Tibial nerve (tissue), 4 donors: ENCODE results near the gene GPR108.

Experiments
- EP300 ChIP-seq, 2 donors: sonication (generic); formaldehyde crosslinking; IDR thresholded peaks; one replicate each; pipeline ENCODE4 v1.6.1; 2017; ENCODE audit warnings: antibody characterized with exemption in 2 of 2, mild to moderate bottlenecking in 1 of 2
- TF ChIP-seq, protein P1 (sequence below), 5 experiments: fragments of 200-600 bp in 3 of 5; fragments of 450-650 bp in 2 of 5; sonication (generic) in 3 of 5; IDR thresholded peaks; one replicate each; pipeline ENCODE4 v1.5.1; 2016 to 2019; ENCODE audit warnings: antibody characterized with exemption in 5 of 5, mild to moderate bottlenecking in 3 of 5, moderate library complexity in 2 of 5

DNA sequence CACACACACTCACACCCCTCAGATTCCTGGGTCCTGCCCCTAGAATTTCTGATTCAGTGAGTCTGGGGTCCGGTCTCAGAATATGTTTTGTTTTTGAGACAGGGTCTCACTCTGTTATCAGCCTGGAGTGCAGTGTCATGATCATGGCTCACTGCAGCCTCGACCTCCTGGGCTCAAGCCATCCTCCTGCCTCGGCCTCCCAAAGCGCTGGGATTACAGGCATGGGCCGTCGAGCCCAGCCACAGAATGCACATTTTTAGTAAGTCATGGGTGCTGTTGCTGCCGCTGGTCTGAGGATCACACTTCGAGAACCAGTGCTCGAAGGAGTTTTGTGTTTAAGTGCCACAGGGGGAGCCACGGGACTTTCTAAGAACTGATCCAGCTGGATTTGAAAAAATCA lies 45.4 kb downstream of the GPR108 start:
- TF ChIP-seq EP300 (IDR thresholded peaks at IDR 0.05): no peak
- TF ChIP-seq, protein P1, sequence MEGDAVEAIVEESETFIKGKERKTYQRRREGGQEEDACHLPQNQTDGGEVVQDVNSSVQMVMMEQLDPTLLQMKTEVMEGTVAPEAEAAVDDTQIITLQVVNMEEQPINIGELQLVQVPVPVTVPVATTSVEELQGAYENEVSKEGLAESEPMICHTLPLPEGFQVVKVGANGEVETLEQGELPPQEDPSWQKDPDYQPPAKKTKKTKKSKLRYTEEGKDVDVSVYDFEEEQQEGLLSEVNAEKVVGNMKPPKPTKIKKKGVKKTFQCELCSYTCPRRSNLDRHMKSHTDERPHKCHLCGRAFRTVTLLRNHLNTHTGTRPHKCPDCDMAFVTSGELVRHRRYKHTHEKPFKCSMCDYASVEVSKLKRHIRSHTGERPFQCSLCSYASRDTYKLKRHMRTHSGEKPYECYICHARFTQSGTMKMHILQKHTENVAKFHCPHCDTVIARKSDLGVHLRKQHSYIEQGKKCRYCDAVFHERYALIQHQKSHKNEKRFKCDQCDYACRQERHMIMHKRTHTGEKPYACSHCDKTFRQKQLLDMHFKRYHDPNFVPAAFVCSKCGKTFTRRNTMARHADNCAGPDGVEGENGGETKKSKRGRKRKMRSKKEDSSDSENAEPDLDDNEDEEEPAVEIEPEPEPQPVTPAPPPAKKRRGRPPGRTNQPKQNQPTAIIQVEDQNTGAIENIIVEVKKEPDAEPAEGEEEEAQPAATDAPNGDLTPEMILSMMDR (IDR thresholded peaks at IDR 0.05): no peak
